ENCODE data around the gene COL15A1. TPM values are rescaled to one million over a fixed set of nuclear protein-coding genes. Genes with fewer than 3 reads are reported as not detected.
A peak's percentile ranks its signal among the peaks of the same experiment; 100 is the strongest.

The COL15A1 gene
- total RNA-seq, 4 donors from 2014 or later, result 20.7 to 98.5 (median 55.0) TPM

DNA sequence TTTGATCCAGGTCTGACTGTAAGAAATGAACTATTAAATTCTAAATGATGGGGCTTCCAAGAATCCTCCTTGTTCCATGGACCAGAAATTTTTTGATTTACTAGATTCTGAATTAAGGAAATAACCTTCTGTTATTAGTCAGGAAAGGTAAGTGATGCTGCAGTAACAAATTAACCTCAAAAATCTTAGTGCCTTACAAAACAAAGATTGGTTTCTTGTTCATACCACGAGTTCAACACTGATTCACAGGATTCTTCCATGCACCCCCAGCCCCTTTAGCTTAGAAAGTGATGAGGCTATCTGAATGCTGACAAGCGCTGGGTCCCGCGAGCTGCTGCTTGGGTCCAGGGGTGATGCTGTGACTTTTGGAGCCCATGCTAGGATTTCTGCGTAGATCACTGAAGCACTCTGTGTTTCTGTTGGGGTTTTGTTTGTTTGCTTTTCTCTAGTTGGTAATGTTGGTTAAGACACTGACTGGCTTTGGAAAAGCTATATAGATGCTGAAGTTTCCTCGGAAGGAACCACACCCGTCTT, 52.3 kb downstream of the COL15A1 start:
- no peak for ATAC-seq (ENCODE audit: low FRiP score)
- TF ChIP-seq, protein P1, sequence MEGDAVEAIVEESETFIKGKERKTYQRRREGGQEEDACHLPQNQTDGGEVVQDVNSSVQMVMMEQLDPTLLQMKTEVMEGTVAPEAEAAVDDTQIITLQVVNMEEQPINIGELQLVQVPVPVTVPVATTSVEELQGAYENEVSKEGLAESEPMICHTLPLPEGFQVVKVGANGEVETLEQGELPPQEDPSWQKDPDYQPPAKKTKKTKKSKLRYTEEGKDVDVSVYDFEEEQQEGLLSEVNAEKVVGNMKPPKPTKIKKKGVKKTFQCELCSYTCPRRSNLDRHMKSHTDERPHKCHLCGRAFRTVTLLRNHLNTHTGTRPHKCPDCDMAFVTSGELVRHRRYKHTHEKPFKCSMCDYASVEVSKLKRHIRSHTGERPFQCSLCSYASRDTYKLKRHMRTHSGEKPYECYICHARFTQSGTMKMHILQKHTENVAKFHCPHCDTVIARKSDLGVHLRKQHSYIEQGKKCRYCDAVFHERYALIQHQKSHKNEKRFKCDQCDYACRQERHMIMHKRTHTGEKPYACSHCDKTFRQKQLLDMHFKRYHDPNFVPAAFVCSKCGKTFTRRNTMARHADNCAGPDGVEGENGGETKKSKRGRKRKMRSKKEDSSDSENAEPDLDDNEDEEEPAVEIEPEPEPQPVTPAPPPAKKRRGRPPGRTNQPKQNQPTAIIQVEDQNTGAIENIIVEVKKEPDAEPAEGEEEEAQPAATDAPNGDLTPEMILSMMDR (IDR thresholded peaks at IDR 0.05), result no peak
- DNase-seq (ENCODE audit: low spot score), result no peak

DNA sequence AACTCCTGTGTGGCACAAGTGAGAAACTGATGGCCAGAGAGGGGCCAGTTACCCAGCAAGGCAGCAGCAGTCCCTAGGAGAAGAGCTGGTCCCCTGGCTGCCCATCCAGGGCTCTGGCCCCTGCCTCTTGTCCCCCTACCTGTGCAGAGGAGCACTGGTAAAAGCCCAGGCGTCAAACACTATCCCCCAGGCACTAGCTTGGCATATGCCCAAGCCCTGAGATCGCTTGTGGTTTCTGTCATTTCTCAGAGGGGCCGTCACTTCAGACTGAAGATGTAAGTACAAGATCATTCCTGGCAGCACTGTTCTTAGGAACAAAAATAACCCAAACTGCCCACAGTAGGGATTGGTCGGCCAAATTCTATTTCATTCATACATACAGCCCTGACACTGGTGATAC, 53.9 kb downstream of the COL15A1 start:
- no peak for ATAC-seq (ENCODE audit: low FRiP score)
- TF ChIP-seq, protein P1 (IDR thresholded peaks at IDR 0.05), result no peak
- no peak for DNase-seq (ENCODE audit: low spot score)

DNA sequence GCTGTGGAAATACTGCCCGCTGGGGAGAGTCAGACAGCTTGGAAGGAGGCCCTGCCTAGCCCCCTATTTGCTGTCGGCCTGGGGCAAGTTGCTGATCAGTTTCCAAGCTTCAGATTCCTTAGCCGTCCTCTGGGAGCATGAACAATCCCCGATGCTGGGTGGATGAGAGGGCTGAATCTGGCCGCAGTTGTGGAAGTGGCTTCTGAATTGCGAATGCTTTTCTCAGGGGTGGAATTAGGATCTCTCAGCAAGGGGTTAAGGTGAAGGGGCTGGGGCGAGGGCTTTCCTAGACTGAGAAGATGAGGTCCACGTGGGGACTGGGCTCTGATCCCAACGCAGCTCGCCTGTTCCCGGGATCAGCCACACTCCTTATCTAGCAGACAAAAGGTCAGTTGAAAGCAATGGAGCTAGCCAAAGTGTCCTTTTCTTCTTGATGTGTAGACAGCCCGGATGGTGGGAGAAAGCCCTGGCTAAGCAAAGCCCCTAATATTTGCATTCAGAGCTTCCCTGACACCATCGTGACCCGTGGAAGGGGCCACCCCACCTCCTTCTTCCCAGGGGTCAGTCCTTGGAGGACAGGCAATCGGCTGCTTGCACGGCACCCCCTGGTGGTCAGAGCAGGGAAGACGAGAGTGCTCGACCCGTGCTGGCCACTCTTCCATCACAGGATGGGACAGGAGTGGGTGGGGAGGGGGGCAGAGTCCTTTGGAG, 54.9 kb downstream of the COL15A1 start:
- DNase-seq (ENCODE audit: low spot score), result peak; percentile 61
- TF ChIP-seq, protein P1 (IDR thresholded peaks at IDR 0.05), result peak in 2 of 3 donors; percentile 33 to 58
- ATAC-seq (ENCODE audit: low FRiP score), result peak; percentile 78

DNA sequence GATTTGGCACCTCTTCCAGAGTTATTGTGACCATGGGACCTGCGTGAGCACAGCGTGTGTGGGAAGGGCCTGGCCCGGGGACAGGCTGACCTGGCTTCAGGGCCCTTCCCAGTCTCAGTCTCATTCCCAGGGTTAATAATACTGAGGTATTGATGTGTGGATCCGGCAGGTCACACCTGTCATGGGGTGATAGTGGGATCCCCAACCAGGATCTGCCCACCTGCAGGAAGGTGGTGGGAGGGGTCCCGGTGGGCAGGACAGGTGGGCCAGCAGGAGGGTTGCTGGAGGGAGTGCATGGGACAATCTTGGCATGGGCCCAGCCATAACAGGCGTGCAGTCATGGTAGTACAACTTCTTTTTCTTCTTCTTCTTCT, 55.4 kb downstream of the COL15A1 start:
- ATAC-seq (ENCODE audit: low FRiP score) (no peak), DNase-seq (ENCODE audit: low spot score) (no peak)
- TF ChIP-seq, protein P1 (IDR thresholded peaks at IDR 0.05), result peak in 2 of 3 donors; percentile 1 to 2

DNA sequence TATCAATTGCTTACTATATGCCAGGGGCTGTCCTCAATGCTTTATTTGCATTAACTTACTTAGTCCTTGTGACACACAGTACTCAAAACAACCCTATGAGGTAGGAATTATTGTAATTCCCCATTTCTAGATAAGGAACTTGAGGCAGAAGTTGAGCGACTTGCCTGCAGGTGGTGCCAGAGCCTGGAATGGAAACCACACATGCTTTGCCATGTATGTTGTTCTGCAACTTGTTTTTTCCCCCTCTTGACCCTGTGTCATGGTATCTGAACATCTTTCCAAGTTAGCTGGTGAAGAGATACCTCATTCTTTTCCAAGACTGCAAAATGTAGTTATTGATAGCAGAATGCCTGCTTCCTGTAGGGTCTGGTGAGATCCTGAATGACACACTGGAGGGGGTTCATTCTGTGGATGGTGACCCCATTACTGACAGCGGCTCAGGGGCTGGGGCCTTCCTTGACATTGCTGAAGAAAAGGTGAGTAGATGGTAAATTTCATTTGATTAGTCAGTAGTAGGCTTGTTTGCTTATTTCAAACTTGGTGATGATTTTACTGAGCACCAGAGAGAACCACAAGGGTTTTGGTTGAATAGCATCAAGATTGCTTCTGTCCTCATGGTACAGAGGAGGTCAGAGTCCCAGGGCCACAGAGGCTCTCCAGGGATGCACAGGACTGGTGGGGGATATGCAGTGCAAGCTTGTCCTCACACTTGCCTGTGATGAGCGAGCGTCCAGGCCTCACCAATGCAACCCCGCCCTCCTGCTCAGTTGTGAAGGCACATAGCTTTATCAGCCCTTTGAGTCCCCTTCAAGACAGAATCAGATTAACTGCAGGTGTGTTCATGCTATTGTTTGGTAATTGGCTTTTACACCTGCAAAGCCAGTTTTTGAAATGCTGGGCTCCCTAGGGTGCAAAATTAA, 57.0 kb downstream of the COL15A1 start:
- TF ChIP-seq, protein P1 (IDR thresholded peaks at IDR 0.05), result no peak
- no peak for ATAC-seq (ENCODE audit: low FRiP score)
- DNase-seq (ENCODE audit: low spot score), result no peak

DNA sequence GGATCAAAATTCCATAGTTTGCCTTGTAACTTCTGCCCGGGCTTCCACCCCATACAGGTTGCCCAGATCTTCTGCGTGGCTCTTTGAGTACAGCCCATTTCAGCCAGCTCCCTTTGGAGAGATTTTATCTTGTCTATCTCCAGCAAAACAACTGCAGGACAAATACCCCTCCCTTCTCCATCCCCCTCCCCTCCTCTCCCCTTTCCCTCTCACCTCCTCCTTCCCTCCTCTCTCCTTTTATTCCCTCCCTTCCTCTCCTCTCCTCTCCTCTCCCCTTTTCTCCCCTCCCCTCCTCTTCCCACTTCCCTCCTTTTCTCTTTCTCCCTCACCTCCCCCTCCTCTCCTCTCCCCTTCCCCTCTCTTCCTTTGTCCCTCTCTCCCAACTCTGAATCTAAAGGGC, 58.2 kb downstream of the COL15A1 start:
- DNase-seq (ENCODE audit: low spot score) (no peak), ATAC-seq (ENCODE audit: low FRiP score) (no peak)
- TF ChIP-seq, protein P1 (IDR thresholded peaks at IDR 0.05), result no peak
